Psoas muscle (tissue), 8 donors: Measurements from ENCODE around the gene SPRY4. TPM values are rescaled to one million over a fixed set of nuclear protein-coding genes. Genes with fewer than 3 reads are reported as not detected.

Source experiments
- ATAC-seq, 4 donors: fragments of 200-7000 bp; cut with Tn5 transposase; one replicate each; pipeline ENCODE4 v1.9.1; 2020; ENCODE audit warnings: moderate library complexity in 3 of 4, mild to moderate bottlenecking in 2 of 4
- DNase-seq, 2 donors: peaks; one replicate each; pipeline ENCODE4 v3.0.0-alpha.2; 2020
- H3K27ac ChIP-seq: fragments of 200-600 bp; one replicate; pipeline ENCODE4 v1.8.0; 2022
- H3K27me3 ChIP-seq, 3 donors: fragments of 200-600 bp in 1 of 3; one replicate each; pipeline versions ENCODE4 v1.6.1 to v1.8.0; 2013 to 2022; ENCODE audit warnings: low read length in 2 of 3, mild to moderate bottlenecking in 2 of 3, moderate library complexity in 1 of 3; ENCODE audit not compliant: insufficient read depth in 3 of 3
- H3K36me3 ChIP-seq, 2 donors: fragments of 200-600 bp in 1 of 2; one replicate each; pipeline versions ENCODE4 v1.6.1 to v1.8.0; 2013 to 2022; ENCODE audit warnings: low read depth in 1 of 2, mild to moderate bottlenecking in 1 of 2, moderate library complexity in 1 of 2; ENCODE audit not compliant: insufficient read depth in 1 of 2
- H3K4me1 ChIP-seq: fragments of 200-600 bp; one replicate; pipeline ENCODE4 v1.8.0; 2022
- H3K4me3 ChIP-seq: fragments of 200-600 bp; one replicate; pipeline ENCODE4 v1.8.0; 2022; ENCODE audit warnings: mild to moderate bottlenecking
- H3K9me3 ChIP-seq: fragments of 200-600 bp; one replicate; pipeline ENCODE4 v1.8.0; 2022
- WGBS, 3 donors: extraction: QIAGEN DNeasy Blood & Tissue Kit; methylation state at CpG; one replicate each; pipeline versions ENCODE4 v1.1.6 to v1.1.7; 2013; 5-methylcytosine and 5-hydroxymethylcytosine counted together
- intact Hi-C, 2 donors: fragments of 100-400 bp; cut with DNase I; formaldehyde crosslinking; loops; one replicate each; pipeline versions ENCODE4 v1.11.0 to v1.14.2; 2022
- polyA plus RNA-seq, 3 donors: library from polyadenylated mRNA; stranded (reverse); fragments of 200-250 nt; gene quantifications; one replicate each; pipeline ENCODE4 v1.2.3, GENCODE V29; 2013
- total RNA-seq, 4 donors: library from RNA; stranded (reverse); fragmentation: NEBNext Ultra II Directional in 2 of 4; extraction: Animal tissue kit (Norgen Biotek cat#: 25700) in 2 of 4; gene quantifications; one replicate each; pipeline versions ENCODE4 v1.2.1 to v1.2.4, GENCODE V29; 2021 to 2023
- TF ChIP-seq, protein P1 (sequence below): fragments of 200-600 bp; IDR thresholded peaks from one replicate; pipeline ENCODE4 v1.8.0; 2022; ENCODE audit warnings: antibody characterized with exemption
- donor health status: healthy with polysubstance abuse.
- donor health status: DM: no; HTN: no; CAD: no; lungs with moderate emphysema.
- donor health status: Bipolar disorder and iron deficiency.
- donor health status: healthy.
- donor health status: DM: yes; HTN: yes; CAD: no.
- donor health status: DM: no; HTN: no; CAD: no.
- donor health status: DM: no; HTN: no; CAD: no.
- donor health status: DM: yes; HTN: yes; CAD: no.

Gene SPRY4
- total and polyA plus RNA-seq, 7 donors, result 1.0 to 8.0 (median 5.6) TPM

DNA sequence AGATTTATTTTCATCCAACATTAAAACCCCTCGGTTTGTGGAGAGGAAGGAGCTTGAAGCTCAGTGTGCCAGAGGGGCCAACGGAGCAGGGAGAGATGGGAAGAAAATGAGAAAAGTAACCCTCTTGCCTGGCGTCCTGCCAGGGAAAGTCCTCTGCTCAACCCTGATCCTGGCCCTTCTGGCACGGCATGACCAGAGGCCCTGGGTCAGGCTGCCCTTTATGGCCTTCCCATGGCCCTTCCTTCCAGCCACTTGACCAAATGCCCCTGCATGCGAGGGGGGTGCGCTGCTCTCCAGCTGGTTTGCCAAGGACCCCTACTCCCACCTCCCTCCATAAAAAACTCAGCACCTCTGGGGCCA is 43.8 kb downstream of the SPRY4 start:
- Histone ChIP-seq H3K27me3 (no peaks in the 10 kb centered on the region), H3K4me3 (no peak overlapping the region), H3K9me3 (no peaks in the 10 kb centered on the region), H3K4me1 (no peaks in the 10 kb centered on the region), H3K36me3 (no peaks in the 10 kb centered on the region), H3K27ac (peak overlapping the region; percentile 65)
- intact Hi-C loops, result no loop called here
- DNase-seq (peak; percentile 25 to 57), ATAC-seq (no peak)
- 43 to 64% (median 50%) methylated on average over 6 of the region's 6 CpGs for WGBS, 3 donors
- TF ChIP-seq, protein P1, sequence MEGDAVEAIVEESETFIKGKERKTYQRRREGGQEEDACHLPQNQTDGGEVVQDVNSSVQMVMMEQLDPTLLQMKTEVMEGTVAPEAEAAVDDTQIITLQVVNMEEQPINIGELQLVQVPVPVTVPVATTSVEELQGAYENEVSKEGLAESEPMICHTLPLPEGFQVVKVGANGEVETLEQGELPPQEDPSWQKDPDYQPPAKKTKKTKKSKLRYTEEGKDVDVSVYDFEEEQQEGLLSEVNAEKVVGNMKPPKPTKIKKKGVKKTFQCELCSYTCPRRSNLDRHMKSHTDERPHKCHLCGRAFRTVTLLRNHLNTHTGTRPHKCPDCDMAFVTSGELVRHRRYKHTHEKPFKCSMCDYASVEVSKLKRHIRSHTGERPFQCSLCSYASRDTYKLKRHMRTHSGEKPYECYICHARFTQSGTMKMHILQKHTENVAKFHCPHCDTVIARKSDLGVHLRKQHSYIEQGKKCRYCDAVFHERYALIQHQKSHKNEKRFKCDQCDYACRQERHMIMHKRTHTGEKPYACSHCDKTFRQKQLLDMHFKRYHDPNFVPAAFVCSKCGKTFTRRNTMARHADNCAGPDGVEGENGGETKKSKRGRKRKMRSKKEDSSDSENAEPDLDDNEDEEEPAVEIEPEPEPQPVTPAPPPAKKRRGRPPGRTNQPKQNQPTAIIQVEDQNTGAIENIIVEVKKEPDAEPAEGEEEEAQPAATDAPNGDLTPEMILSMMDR, result no peak

DNA sequence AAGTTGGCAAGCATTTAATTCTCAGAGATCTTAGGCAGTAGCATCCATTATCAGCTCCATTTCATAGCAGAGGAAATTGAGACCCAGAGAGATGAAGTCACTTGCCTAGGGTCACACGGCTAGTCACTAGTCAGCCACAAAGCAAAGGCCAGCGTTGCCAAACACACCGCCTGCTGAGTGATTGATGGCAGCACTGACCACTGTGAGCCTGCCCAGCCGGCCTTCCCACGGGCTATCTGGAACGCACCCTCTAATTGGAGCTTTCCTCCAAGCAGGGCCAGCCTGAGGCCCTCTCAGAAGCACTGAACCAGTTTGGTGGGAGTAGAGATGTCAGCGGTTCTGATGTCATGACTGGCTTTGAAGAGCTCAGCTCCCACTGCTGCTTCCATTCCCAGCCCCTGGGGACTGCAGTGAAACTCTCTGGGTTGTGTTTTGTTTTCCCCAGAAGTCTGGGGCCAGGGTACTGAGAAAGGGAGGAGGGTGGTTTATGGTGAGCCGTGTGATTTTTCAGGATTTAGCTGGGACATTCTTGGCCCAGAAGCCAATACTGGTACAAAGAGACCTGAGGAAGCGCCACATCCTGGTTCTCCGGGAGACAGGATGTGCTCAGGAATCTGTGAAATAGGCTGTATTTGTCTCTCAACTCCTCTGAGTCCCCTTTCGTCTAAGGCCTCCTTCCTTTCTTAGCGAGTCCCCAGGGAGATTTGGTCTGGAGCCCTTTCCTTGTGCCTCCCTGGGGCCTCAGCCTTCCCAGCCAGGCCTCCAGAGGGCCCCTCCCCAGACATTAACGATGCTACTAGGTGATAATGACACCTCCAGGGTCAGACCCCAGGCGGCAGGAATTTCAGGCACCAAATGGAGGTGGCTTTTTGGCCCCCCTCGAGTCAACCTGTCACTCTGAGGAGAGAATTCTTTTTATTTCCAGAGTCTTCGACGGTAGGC is 44.5 kb downstream of the SPRY4 start:
- ATAC-seq (peak; percentile 44 to 73 (median 66)), DNase-seq (peak; percentile 43 to 78)
- WGBS, 3 donors, result 40 to 51% (median 41%) methylated on average over 17 of the region's 17 CpGs
- intact Hi-C loops, result no loop called here
- Histone ChIP-seq H3K27me3 (no peaks in the 10 kb centered on the region), H3K27ac (peak overlapping the region; percentile 65), H3K9me3 (no peaks in the 10 kb centered on the region), H3K4me1 (no peaks in the 10 kb centered on the region), H3K36me3 (no peaks in the 10 kb centered on the region), H3K4me3 (no peak overlapping the region)
- TF ChIP-seq, protein P1, result no peak

DNA sequence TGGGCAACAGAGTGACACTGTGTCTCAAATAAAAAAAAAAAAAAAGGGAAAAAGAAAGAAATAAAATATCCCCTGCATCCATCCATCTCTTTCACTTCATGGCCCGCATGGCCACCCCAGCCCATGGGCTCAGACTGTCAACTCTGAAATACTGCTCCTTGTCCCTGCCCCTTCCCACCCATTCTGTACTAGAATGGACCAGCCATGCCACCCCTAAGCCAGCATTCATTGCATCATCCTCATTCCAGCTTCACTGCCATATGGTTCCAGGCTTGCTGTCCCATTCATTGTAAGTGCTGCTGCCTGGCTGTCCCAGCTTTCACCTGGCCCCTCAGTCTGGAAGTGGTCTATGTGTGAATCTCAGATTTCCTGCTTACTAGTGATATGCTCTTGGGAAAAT is 46.2 kb downstream of the SPRY4 start:
- Histone ChIP-seq H3K27me3 (no peaks in the 10 kb centered on the region), H3K9me3 (no peaks in the 10 kb centered on the region), H3K4me1 (no peaks in the 10 kb centered on the region), H3K27ac (no peak overlapping the region), H3K4me3 (no peak overlapping the region), H3K36me3 (no peaks in the 10 kb centered on the region)
- ATAC-seq (no peak), DNase-seq (no peak)
- TF ChIP-seq, protein P1, result no peak
- intact Hi-C loops, result no loop called here
- 92 to 100% (median 97%) methylated on average over 1 of the region's 1 CpG for WGBS, 3 donors

DNA sequence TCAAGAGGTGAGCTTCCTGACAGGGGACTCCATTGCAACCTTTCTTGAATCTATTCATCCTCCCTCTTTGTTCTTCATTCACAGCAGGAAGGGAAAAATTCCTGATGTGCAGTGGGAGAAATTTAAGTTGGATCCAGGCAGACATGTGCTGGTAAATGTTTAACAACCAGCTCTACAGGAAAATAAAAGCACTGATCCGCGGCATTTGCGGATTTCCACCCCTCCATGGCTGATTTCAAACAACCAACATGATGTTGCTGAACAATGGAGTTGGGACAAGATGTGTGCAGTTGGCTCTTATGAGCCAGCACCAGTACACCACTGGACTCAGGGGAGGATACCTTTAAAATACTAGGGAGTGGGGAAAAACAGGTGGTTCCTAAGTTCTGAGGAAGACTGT is 47.0 kb downstream of the SPRY4 start:
- intact Hi-C loops, result no loop called here
- no peaks in the 10 kb centered on the region for H3K4me1 ChIP-seq
- ATAC-seq (no peak), DNase-seq (no peak)
- no peak overlapping the region for H3K4me3 ChIP-seq
- H3K9me3 ChIP-seq, result no peaks in the 10 kb centered on the region
- TF ChIP-seq, protein P1, result no peak
- H3K27me3 ChIP-seq, result no peaks in the 10 kb centered on the region
- H3K27ac ChIP-seq, result no peak overlapping the region
- no peaks in the 10 kb centered on the region for H3K36me3 ChIP-seq
- 95 to 99% (median 98%) methylated on average over 3 of the region's 3 CpGs for WGBS, 3 donors
